ENCODE results near the gene ZDHHC6. TPM values are rescaled to one million over a fixed set of nuclear protein-coding genes. Genes with fewer than 3 reads are reported as not detected.
"Not testable (repeated sequence)": the region's sequence is repeated elsewhere in the genome, so short reads cannot be mapped to it uniquely, and the experiment has no call there.

ZDHHC6 gene
- total RNA-seq, 1 donor from 2014 or later = 51.6 TPM

GRCh38 chr10:112446055-112446854 lies 459 bp downstream of the ZDHHC6 start:
- intact Hi-C loops (cut with micrococcal nuclease) = loop anchor here (1.0 to 5.0 kb wide), 4 partner anchors 70 to 1727 kb away; partner anchors contain the start of gene GPAM

GRCh38 chr10:112442063-112442462 lies 4.7 kb downstream of the ZDHHC6 start:
- intact Hi-C loops (cut with micrococcal nuclease) = loop anchor here (1.0 kb wide), 1 partner anchor 90 kb away; no protein-coding TSS in a partner anchor

GRCh38 chr10:112441520-112441919 lies 5.2 kb downstream of the ZDHHC6 start:
- intact Hi-C loops (cut with micrococcal nuclease) = no loop called here

GRCh38 chr10:112438356-112438755 lies 8.4 kb downstream of the ZDHHC6 start:
- intact Hi-C loops (cut with micrococcal nuclease) = loop anchor here (5.0 kb wide), 1 partner anchor 34 kb away; no protein-coding TSS in a partner anchor

- intact Hi-C loops (cut with micrococcal nuclease) = loop anchor here (1.0 to 5.0 kb wide), 4 partner anchors 37 to 298 kb away; no protein-coding TSS in a partner anchor
Measured at GRCh38 chr10:112434988-112435619, 11.6 kb downstream of the ZDHHC6 start.

GRCh38 chr10:112433136-112433535 lies 13.6 kb downstream of the ZDHHC6 start:
- intact Hi-C loops (cut with micrococcal nuclease) = no loop called here

- intact Hi-C loops (cut with micrococcal nuclease) = no loop called here
Measured at GRCh38 chr10:112429654-112430230, 17.0 kb downstream of the ZDHHC6 start.

- intact Hi-C loops (cut with micrococcal nuclease) = no loop called here
Measured at GRCh38 chr10:112429147-112429546, 17.6 kb downstream of the ZDHHC6 start.

GRCh38 chr10:112426111-112426510 lies 20.6 kb downstream of the ZDHHC6 start:
- intact Hi-C loops (cut with micrococcal nuclease) = no loop called here

- intact Hi-C loops (cut with micrococcal nuclease) = no loop called here
Measured at GRCh38 chr10:112424651-112425050, 22.1 kb downstream of the ZDHHC6 start.

- intact Hi-C loops (cut with micrococcal nuclease) = no loop called here
Measured at GRCh38 chr10:112421731-112422130, 25.0 kb downstream of the ZDHHC6 start.

GRCh38 chr10:112412696-112413095 lies 34.0 kb downstream of the ZDHHC6 start:
- intact Hi-C loops (cut with micrococcal nuclease) = no loop called here

GRCh38 chr10:112409755-112410154 lies 37.0 kb downstream of the ZDHHC6 start:
- intact Hi-C loops (cut with micrococcal nuclease) = no loop called here

- intact Hi-C loops (cut with micrococcal nuclease) = no loop called here
Measured at GRCh38 chr10:112409299-112409698, 37.4 kb downstream of the ZDHHC6 start.

GRCh38 chr10:112407696-112408095 lies 39.0 kb downstream of the ZDHHC6 start:
- intact Hi-C loops (cut with micrococcal nuclease) = no loop called here

- intact Hi-C loops (cut with micrococcal nuclease) = not testable (repeated sequence)
Measured at GRCh38 chr10:112406806-112407205, 39.9 kb downstream of the ZDHHC6 start.

GRCh38 chr10:112404617-112405016 lies 42.1 kb downstream of the ZDHHC6 start:
- intact Hi-C loops (cut with micrococcal nuclease) = no loop called here

- intact Hi-C loops (cut with micrococcal nuclease) = no loop called here
Measured at GRCh38 chr10:112402917-112403316, 43.8 kb downstream of the ZDHHC6 start.

- intact Hi-C loops (cut with micrococcal nuclease) = no loop called here
Measured at GRCh38 chr10:112397592-112397991, 49.1 kb downstream of the ZDHHC6 start.

GRCh38 chr10:112395809-112396530 lies 50.7 kb downstream of the ZDHHC6 start:
- intact Hi-C loops (cut with micrococcal nuclease) = no loop called here

- intact Hi-C loops (cut with micrococcal nuclease) = no loop called here
Measured at GRCh38 chr10:112394475-112394875, 52.2 kb downstream of the ZDHHC6 start.
